Spleen (tissue), 7 donors: ENCODE measurements around the gene DMXL1.

Experiments
- POLR2A ChIP-seq, 3 donors: fragments of 450-650 bp; IDR thresholded peaks; one replicate each; pipeline ENCODE4 v1.5.1; 2017; ENCODE audit warnings: antibody characterized with exemption in 3 of 3, mild to moderate bottlenecking in 1 of 3
- POLR2AphosphoS5 ChIP-seq, 3 donors: sonication (generic); formaldehyde crosslinking; IDR thresholded peaks; one replicate each; pipeline ENCODE4 v1.5.1; 2017; ENCODE audit warnings: antibody characterized with exemption in 3 of 3
- TF ChIP-seq, protein P1 (sequence below), 11 experiments: fragments of 200-600 bp in 7 of 11; fragments of 450-650 bp in 4 of 11; sonication (generic) in 4 of 11; IDR thresholded peaks in 8 of 11; conservative IDR thresholded peaks in 3 of 11; 1 replicate in 7 of 11; 2 replicates in 4 of 11; pipeline versions ENCODE4 v1.4.0 to v1.8.0; 2016 to 2021; ENCODE audit warnings: antibody characterized with exemption in 11 of 11, inconsistent platforms in 4 of 11, mild to moderate bottlenecking in 1 of 11
- donor health status: DM: no; HTN: no; CAD: no; lungs with moderate emphysema.
- donor health status: DM: no; HTN: no; CAD: no.
- donor health status: DM: no; HTN: no; CAD: no.

DNA sequence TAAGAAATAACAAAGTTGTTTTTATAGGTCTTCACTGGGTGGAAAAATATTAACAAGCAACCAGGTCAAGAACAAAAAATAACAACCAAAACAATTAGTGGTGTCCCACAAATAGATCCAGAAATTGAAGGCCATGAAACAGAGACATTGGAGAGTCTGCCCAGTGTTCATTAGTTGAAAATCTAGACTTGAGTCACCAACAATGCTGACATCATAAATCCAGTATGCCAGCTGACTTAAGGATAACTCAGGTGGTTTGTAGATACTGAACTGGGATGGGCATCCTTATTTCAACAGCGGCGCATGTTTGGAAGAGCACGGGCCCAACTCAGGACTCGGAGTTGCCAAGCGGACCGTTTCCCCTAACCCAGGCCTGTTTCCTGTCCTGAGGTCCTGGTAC lies 204.3 kb downstream of the DMXL1 start:
- TF ChIP-seq, protein P1, sequence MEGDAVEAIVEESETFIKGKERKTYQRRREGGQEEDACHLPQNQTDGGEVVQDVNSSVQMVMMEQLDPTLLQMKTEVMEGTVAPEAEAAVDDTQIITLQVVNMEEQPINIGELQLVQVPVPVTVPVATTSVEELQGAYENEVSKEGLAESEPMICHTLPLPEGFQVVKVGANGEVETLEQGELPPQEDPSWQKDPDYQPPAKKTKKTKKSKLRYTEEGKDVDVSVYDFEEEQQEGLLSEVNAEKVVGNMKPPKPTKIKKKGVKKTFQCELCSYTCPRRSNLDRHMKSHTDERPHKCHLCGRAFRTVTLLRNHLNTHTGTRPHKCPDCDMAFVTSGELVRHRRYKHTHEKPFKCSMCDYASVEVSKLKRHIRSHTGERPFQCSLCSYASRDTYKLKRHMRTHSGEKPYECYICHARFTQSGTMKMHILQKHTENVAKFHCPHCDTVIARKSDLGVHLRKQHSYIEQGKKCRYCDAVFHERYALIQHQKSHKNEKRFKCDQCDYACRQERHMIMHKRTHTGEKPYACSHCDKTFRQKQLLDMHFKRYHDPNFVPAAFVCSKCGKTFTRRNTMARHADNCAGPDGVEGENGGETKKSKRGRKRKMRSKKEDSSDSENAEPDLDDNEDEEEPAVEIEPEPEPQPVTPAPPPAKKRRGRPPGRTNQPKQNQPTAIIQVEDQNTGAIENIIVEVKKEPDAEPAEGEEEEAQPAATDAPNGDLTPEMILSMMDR (IDR thresholded peaks at IDR 0.05 in 8 of 11, conservative IDR thresholded peaks at IDR 0.05 in 3 of 11) = no peak
- TF ChIP-seq POLR2A (IDR thresholded peaks at IDR 0.05) (no peak), POLR2AphosphoS5 (IDR thresholded peaks at IDR 0.05) (no peak)
